Measurements from ENCODE around the gene PTPRN2. TPM values are rescaled to one million over a fixed set of nuclear protein-coding genes. Genes with fewer than 3 reads are reported as not detected.

Gene PTPRN2
- polyA plus RNA-seq, 1 of the 3 experiments (the other 2 are of a cell fraction) = 4.0 TPM

DNA sequence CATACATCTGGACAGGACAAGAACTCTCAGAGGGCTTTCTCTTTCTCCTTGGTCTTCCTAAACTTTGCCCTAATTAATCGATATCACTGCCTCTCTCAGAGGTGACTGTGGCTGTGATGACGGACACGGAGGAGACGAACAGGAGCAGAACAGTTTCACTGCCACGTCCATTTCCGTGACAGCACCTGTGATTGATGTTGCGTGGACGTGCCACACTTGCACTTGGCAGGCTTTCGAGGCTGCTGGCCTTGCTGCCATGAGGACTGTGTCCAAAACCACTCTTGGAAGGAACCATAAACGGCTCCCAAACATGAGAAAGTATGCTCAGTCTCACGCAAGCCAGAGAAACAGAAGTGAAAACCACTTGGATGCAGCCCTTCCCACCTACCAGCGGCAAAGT, 942.7 kb downstream of the PTPRN2 start:
- Histone ChIP-seq H2AFZ (ENCODE audit: low read depth) (no peak overlapping the region), H3K9me3 (peaks cover 10% of the 10 kb centered on the region), H3K79me2 (ENCODE audit: insufficient read depth) (no peaks in the 10 kb centered on the region), H3F3A (replicated peaks; ENCODE audit: insufficient read depth) (no peaks in the 10 kb centered on the region), H3K27me3 (ENCODE audit: insufficient read depth) (no peaks in the 10 kb centered on the region), H4K20me1 (ENCODE audit: insufficient read depth) (no peaks in the 10 kb centered on the region), H3K4me2 (no peak overlapping the region), H3K36me3 (replicated peaks in 1 of 2; ENCODE audit: control insufficient read depth in 1 of 2, insufficient read depth in 2 of 2, low read length in 1 of 2) (no peaks in the 10 kb centered on the region), H3K4me3 (ENCODE audit: low read depth in 2 of 2, low read length in 1 of 2) (no peak overlapping the region), H3K4me1 (ENCODE audit: control insufficient read depth in 1 of 2, insufficient read depth in 2 of 2, low read depth in 1 of 2, low read length in 1 of 2) (no peaks in the 10 kb centered on the region), H3K27ac (ENCODE audit: low read depth in 2 of 2, low read length in 1 of 2) (no peak overlapping the region), H3K9ac (no peak overlapping the region), H3K9me2 (no peaks in the 10 kb centered on the region)
- ChIA-PET CTCF (no interaction called here), POLR2A (no interaction called here)
- TF ChIP-seq, protein P1, sequence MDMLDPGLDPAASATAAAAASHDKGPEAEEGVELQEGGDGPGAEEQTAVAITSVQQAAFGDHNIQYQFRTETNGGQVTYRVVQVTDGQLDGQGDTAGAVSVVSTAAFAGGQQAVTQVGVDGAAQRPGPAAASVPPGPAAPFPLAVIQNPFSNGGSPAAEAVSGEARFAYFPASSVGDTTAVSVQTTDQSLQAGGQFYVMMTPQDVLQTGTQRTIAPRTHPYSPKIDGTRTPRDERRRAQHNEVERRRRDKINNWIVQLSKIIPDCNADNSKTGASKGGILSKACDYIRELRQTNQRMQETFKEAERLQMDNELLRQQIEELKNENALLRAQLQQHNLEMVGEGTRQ (IDR thresholded peaks at IDR 0.05; ENCODE audit: borderline replicate concordance, low read depth, low read length) = no peak
- TF ChIP-seq NFIC (IDR thresholded peaks at IDR 0.05; ENCODE audit: borderline replicate concordance) = no peak
- no peak for TF ChIP-seq SIN3A (IDR thresholded peaks at IDR 0.05; ENCODE audit: borderline replicate concordance, low read depth, low read length)
- TF ChIP-seq, protein P2, sequence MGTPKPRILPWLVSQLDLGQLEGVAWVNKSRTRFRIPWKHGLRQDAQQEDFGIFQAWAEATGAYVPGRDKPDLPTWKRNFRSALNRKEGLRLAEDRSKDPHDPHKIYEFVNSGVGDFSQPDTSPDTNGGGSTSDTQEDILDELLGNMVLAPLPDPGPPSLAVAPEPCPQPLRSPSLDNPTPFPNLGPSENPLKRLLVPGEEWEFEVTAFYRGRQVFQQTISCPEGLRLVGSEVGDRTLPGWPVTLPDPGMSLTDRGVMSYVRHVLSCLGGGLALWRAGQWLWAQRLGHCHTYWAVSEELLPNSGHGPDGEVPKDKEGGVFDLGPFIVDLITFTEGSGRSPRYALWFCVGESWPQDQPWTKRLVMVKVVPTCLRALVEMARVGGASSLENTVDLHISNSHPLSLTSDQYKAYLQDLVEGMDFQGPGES (IDR thresholded peaks at IDR 0.05; ENCODE audit: low read depth, low read length) = no peak
- no peak for TF ChIP-seq ELF1 (IDR thresholded peaks at IDR 0.05)
- TF ChIP-seq, protein P3, sequence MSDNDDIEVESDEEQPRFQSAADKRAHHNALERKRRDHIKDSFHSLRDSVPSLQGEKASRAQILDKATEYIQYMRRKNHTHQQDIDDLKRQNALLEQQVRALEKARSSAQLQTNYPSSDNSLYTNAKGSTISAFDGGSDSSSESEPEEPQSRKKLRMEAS (IDR thresholded peaks at IDR 0.05; ENCODE audit: low read depth) = no peak
- no peak for TF ChIP-seq TAF1 (IDR thresholded peaks at IDR 0.05; ENCODE audit: borderline replicate concordance, low read depth, low read length)
- TF ChIP-seq, protein P4, sequence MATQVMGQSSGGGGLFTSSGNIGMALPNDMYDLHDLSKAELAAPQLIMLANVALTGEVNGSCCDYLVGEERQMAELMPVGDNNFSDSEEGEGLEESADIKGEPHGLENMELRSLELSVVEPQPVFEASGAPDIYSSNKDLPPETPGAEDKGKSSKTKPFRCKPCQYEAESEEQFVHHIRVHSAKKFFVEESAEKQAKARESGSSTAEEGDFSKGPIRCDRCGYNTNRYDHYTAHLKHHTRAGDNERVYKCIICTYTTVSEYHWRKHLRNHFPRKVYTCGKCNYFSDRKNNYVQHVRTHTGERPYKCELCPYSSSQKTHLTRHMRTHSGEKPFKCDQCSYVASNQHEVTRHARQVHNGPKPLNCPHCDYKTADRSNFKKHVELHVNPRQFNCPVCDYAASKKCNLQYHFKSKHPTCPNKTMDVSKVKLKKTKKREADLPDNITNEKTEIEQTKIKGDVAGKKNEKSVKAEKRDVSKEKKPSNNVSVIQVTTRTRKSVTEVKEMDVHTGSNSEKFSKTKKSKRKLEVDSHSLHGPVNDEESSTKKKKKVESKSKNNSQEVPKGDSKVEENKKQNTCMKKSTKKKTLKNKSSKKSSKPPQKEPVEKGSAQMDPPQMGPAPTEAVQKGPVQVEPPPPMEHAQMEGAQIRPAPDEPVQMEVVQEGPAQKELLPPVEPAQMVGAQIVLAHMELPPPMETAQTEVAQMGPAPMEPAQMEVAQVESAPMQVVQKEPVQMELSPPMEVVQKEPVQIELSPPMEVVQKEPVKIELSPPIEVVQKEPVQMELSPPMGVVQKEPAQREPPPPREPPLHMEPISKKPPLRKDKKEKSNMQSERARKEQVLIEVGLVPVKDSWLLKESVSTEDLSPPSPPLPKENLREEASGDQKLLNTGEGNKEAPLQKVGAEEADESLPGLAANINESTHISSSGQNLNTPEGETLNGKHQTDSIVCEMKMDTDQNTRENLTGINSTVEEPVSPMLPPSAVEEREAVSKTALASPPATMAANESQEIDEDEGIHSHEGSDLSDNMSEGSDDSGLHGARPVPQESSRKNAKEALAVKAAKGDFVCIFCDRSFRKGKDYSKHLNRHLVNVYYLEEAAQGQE (IDR thresholded peaks at IDR 0.05; ENCODE audit: low read depth, low read length) = no peak
- no peak for TF ChIP-seq NRF1 (IDR thresholded peaks at IDR 0.05; ENCODE audit: low read depth, low read length)
- no peak for TF ChIP-seq MEF2A (IDR thresholded peaks at IDR 0.05; ENCODE audit: borderline replicate concordance, low read depth)
- no peak for TF ChIP-seq GATA2 (CRISPR knock-in tag; IDR thresholded peaks at IDR 0.05)
- no peak for TF ChIP-seq FOSL2 (IDR thresholded peaks at IDR 0.05; ENCODE audit: borderline replicate concordance, low read depth)
- 86% methylated on average over 11 of the region's 12 CpGs for WGBS (ENCODE audit: low lambda C conversion rate)
- DNase-seq = no peak
